ENCODE measurements around the gene UBL3.

UBL3 gene

DNA sequence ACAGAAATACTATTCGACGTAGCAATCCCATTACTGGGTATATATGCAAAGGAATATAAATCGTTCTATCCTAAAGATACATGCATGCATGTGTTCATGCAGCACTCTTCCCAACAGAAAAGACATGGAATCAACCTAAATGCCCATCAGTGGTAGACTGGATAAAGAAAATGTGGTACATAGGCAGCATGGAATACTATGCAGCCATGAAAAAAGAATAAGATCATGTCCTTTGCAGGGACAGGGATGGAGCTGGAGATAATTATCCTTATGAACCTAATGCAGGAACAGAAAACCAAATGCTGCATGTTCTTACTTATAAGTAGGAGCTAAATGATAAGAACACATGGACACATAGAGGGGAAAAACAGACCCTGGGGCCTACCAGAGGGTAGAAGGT is 89.3 kb downstream of the UBL3 start:
- Histone ChIP-seq H3K4me2 (ENCODE audit: low read length) (no peak overlapping the region), H3K4me3 (ENCODE audit: low read depth, low read length) (no peak overlapping the region), H3K27me3 (ENCODE audit: control insufficient read depth, insufficient read depth, low read length) (no peaks in the 10 kb centered on the region), H3K36me3 (ENCODE audit: control insufficient read depth, insufficient read depth, low read length) (no peaks in the 10 kb centered on the region), H3K4me1 (no peaks in the 10 kb centered on the region), H3K79me2 (no peaks in the 10 kb centered on the region), H3K27ac (no peak overlapping the region), H3K9me3 (ENCODE audit: control insufficient read depth, low read length) (no peaks in the 10 kb centered on the region), H2AFZ (no peak overlapping the region), H3K9ac (no peak overlapping the region)
- TF ChIP-seq, protein P1, sequence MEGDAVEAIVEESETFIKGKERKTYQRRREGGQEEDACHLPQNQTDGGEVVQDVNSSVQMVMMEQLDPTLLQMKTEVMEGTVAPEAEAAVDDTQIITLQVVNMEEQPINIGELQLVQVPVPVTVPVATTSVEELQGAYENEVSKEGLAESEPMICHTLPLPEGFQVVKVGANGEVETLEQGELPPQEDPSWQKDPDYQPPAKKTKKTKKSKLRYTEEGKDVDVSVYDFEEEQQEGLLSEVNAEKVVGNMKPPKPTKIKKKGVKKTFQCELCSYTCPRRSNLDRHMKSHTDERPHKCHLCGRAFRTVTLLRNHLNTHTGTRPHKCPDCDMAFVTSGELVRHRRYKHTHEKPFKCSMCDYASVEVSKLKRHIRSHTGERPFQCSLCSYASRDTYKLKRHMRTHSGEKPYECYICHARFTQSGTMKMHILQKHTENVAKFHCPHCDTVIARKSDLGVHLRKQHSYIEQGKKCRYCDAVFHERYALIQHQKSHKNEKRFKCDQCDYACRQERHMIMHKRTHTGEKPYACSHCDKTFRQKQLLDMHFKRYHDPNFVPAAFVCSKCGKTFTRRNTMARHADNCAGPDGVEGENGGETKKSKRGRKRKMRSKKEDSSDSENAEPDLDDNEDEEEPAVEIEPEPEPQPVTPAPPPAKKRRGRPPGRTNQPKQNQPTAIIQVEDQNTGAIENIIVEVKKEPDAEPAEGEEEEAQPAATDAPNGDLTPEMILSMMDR (IDR thresholded peaks at IDR 0.05): no peak

DNA sequence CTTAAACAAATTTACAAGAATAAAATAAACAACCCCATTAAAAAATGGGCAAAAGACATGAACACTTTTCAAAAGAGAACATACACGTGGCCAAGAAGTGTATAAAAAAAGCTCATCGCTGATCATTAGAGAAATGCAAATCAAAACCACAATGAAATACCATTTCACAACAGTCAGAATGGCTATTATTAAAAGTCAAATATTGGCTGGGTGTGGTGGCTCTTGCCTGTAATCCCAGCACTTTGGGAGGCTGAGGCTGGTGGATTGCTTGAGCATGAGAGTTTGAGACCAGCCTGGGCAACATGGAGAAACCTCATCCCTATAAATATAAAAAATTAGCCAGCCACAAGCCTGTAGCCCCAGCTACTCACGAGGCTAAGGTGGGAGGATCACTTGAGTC is 89.9 kb downstream of the UBL3 start:
- H3K4me2 ChIP-seq (ENCODE audit: low read length): no peak overlapping the region
- H3K27me3 ChIP-seq (ENCODE audit: control insufficient read depth, insufficient read depth, low read length): no peaks in the 10 kb centered on the region
- H3K9ac ChIP-seq: no peak overlapping the region
- H3K4me1 ChIP-seq: no peaks in the 10 kb centered on the region
- H3K4me3 ChIP-seq (ENCODE audit: low read depth, low read length): no peak overlapping the region
- no peaks in the 10 kb centered on the region for H3K9me3 ChIP-seq (ENCODE audit: control insufficient read depth, low read length)
- no peaks in the 10 kb centered on the region for H3K36me3 ChIP-seq (ENCODE audit: control insufficient read depth, insufficient read depth, low read length)
- no peak overlapping the region for H2AFZ ChIP-seq
- H3K79me2 ChIP-seq: no peaks in the 10 kb centered on the region
- TF ChIP-seq, protein P1 (IDR thresholded peaks at IDR 0.05): no peak
- no peak overlapping the region for H3K27ac ChIP-seq

DNA sequence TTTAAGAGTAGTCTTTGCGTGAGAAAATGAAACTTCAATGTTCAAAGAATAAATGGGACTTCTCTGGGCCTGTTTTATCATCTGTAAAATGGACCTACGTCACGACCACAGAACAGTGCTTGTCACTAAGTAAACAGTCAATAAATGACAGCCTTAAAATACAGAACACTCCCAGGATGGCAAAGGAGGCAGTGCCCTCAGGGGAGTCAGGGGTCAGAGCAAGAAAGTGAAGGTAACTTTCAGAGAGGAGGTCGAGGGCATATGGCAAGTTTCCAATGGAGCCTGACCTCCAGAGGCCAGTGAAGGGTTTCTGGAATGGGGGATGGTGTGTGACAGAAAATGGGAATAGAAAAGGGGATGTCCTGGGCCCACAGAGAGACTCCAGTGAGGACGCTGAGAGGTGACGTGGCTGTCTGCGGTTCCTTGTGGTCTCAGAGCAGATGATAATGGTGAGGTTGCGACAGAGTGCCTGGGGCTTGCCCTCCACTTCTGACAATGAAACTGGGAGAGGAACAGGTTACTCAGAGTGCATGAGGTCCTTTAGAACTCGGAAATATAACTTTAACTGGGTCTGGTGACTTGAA is 91.8 kb downstream of the UBL3 start:
- Histone ChIP-seq H3K4me1 (no peaks in the 10 kb centered on the region), H3K27me3 (ENCODE audit: control insufficient read depth, insufficient read depth, low read length) (no peaks in the 10 kb centered on the region), H3K79me2 (no peaks in the 10 kb centered on the region), H3K36me3 (ENCODE audit: control insufficient read depth, insufficient read depth, low read length) (no peaks in the 10 kb centered on the region), H3K9me3 (ENCODE audit: control insufficient read depth, low read length) (no peaks in the 10 kb centered on the region), H3K4me3 (ENCODE audit: low read depth, low read length) (no peak overlapping the region), H3K27ac (no peak overlapping the region), H3K4me2 (ENCODE audit: low read length) (no peak overlapping the region), H3K9ac (no peak overlapping the region), H2AFZ (no peak overlapping the region)
- TF ChIP-seq, protein P1 (IDR thresholded peaks at IDR 0.05): no peak

DNA sequence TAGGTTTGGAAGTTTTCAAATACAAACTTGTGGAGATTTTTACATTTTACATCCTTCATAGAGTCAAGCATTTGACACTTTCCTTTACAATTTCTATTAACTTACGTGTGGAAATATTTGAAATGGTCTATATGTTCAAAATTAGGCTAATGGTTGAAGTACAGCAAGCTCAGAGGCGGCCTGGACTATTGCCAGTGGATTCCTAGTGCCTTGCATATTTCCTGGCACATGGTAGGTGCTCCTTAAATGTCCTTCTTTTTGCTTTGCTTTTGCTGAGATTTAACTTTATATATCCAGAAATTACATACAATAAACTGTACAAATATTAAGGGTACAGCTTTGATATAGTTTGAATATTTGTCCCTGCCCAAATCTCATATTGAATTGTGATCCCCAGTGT is 93.9 kb downstream of the UBL3 start:
- Histone ChIP-seq H3K4me3 (ENCODE audit: low read depth, low read length) (no peak overlapping the region), H3K27ac (no peak overlapping the region), H3K9me3 (ENCODE audit: control insufficient read depth, low read length) (no peaks in the 10 kb centered on the region), H3K36me3 (ENCODE audit: control insufficient read depth, insufficient read depth, low read length) (no peaks in the 10 kb centered on the region), H3K27me3 (ENCODE audit: control insufficient read depth, insufficient read depth, low read length) (no peaks in the 10 kb centered on the region), H2AFZ (no peak overlapping the region), H3K9ac (no peak overlapping the region), H3K79me2 (no peaks in the 10 kb centered on the region), H3K4me2 (ENCODE audit: low read length) (no peak overlapping the region), H3K4me1 (no peaks in the 10 kb centered on the region)
- TF ChIP-seq, protein P1 (IDR thresholded peaks at IDR 0.05): no peak

DNA sequence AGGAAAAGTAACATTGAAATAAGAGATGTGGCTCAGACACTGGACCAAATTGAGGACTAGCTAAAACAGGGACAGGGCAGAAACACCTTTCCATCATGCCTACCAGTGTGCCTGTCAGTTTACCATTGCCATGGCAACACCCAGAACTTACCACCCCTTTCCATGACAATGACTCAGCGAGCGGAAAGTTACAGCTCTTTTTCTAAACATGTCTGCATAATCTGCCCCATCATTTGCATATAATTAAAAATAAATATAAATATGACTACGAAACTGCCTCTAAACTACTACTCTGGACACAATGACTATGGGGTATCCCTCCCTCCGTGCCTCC is 96.0 kb downstream of the UBL3 start:
- no peaks in the 10 kb centered on the region for H3K9me3 ChIP-seq (ENCODE audit: control insufficient read depth, low read length)
- no peaks in the 10 kb centered on the region for H3K27me3 ChIP-seq (ENCODE audit: control insufficient read depth, insufficient read depth, low read length)
- H2AFZ ChIP-seq: no peak overlapping the region
- H3K4me1 ChIP-seq: no peaks in the 10 kb centered on the region
- H3K4me2 ChIP-seq (ENCODE audit: low read length): no peak overlapping the region
- no peak overlapping the region for H3K4me3 ChIP-seq (ENCODE audit: low read depth, low read length)
- H3K36me3 ChIP-seq (ENCODE audit: control insufficient read depth, insufficient read depth, low read length): no peaks in the 10 kb centered on the region
- no peak overlapping the region for H3K27ac ChIP-seq
- no peak overlapping the region for H3K9ac ChIP-seq
- H3K79me2 ChIP-seq: no peaks in the 10 kb centered on the region
- TF ChIP-seq, protein P1 (IDR thresholded peaks at IDR 0.05): no peak
